GM10847 (cell line): Measurements from ENCODE around the gene ZNF708.
A peak's percentile ranks its signal among the peaks of the same experiment; 100 is the strongest.

Experiments used
- POLR2A ChIP-seq: IDR thresholded peaks from 2 replicates; pipeline ENCODE4 v1.6.1; 2011; ENCODE audit not compliant: insufficient read length; ENCODE audit errors: extremely low read depth

ZNF708 gene

DNA sequence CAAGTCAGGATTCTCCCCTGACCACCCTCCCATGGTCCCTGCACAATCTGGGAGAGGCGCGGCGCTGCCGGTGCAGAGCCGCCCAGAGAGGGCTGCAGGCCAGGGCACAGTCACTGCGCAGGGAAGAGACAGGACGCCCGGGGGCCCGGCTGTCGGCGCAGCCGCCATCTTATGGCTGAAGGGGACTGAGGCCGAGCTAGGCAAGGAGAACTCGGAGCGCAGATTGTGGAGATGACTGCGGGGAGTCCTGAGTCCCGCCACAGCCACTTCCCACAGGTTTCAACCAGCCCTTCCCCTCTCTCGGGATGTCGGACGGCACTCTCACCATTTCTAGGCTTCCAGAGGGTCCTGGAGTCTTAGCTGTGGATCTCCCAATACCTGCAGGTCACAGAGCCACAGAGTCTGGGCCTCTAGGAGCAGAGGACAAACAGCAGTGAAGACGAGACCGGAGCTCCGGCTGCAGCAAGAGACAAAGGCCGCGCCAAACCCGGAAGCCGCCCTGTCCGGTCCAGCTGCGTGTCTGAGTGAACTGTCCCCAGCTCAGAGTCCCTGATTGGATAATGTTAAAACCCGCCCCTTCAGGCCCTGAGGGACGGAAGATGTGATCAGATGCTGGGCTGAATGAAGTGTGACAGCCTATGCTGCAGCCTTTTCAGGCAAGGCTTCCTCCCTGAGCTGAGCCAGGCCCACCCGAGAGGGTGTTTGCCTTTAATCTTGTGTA lies at the start of gene ZNF708:
TSS of gene ZNF708 (minus strand) at position 526 of the 721 bp plus-strand sequence. CDS start at position 328, 198 bp downstream.
- peak; percentile 87 for TF ChIP-seq POLR2A

DNA sequence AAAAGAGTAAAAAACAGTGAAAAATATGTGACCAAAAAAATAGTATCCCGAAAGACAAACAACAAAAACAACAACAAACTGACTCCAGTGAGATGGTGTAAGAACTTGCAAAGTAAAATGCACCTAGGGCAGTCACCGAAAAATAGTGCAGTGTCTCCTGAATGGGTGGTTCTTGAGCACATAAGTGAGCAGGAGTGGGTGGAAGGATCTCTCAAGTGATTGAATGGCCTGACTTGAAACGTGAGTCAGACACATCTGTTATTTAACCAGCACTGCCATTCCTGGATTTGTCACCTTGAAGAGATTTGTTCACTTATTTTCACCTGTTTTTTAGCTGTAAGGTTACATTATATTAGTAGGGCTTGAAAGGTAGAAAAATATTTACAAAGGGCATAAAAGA lies 33.1 kb upstream of the ZNF708 start:
- TF ChIP-seq POLR2A: no peak

DNA sequence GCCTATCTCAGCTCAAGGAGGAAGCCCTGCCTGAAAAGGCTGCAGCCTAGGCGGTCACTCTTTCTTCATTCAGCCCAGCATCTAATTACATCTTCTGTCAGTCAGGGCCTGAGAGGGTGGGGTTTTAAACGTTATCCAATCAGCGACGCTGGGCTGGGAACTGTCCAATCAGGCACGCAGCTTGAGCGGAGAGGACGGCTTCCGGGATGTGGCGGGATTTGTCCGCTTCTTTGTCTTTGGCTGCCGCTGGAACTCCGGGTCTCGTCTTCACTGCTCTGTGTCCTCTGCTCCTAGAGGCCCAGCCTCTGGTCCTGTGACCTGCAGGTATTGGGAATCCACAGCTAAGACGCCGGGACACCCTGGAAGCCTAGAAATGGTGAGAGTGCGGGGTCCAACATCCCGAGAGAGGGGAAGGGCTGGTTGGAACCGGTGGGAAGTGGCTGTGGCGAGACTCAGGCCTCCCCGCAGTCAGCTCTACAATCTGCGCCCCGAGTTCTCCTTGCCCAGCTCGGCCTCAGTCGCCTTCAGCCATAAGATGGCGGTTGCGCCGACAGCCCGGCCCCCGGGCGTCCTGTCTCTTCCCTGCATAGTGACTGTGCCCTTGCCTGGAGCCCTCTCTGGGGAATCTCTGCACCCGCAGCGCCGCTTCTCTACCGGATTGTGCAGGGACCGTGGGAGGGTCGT lies 29.7 kb upstream of the ZNF708 start, which contains the start of gene ZNF738:
TSS of gene ZNF738 (plus strand) at position 233 of the 684 bp plus-strand sequence. CDS start at position 374, 141 bp downstream.
- TF ChIP-seq POLR2A: peak; percentile 40

DNA sequence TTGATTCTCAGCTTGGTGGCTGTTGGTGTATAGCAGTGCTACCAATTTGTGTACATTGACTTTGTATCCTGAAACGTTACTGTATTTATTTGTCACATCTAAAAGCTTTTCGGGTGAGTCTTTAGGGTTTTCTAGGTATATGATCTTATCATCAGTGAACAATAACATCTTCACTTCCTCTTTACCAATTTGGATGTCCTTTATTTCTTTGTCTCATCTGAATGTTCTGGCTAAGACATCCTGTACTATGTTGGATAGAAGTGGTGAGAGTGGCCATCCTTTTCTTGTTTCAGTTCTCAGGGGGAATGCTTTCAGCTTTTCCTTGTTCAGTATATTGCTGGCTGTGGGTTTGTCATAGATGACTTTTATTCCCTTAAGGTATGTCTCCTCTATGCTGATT lies 23.6 kb upstream of the ZNF708 start:
- TF ChIP-seq POLR2A: no peak

DNA sequence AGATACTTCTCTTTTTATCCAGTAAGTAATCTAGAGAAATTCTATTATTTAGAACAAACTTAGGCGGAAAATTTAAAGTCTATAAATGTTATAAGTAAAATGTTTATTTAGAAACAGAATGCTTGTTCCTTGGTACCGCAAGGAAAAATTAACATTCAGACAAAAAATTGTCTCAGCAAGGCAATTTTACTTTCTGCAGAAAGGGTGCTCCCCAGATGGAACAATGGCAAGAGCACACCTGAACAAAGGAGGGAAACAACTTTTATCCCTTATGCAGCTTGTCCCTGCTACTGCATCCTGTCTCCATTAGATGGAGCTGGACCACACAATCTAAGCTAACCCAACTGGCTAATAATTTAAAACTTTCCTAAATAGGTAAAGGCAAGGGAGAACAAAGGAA lies 6.5 kb upstream of the ZNF708 start:
- no peak for TF ChIP-seq POLR2A

DNA sequence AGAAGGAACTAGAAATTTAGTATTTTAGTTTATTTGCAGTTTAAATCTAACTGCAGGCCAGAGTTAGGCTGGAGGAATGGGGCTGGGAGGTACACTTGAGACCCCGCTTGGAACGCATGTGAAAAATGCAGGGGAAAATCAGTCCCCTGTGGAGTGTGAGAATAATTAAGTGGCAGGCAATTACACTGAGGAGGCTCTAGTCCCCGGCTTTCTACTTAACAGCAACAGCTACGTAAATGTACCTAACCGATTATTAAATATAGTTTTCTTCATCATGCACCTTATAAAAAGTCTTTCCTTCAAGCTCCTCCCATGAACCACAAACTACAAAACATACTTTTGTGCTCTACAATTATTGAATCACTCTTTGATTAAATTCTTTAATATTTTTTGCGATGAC lies 804 bp downstream of the ZNF708 start:
- TF ChIP-seq POLR2A: no peak

DNA sequence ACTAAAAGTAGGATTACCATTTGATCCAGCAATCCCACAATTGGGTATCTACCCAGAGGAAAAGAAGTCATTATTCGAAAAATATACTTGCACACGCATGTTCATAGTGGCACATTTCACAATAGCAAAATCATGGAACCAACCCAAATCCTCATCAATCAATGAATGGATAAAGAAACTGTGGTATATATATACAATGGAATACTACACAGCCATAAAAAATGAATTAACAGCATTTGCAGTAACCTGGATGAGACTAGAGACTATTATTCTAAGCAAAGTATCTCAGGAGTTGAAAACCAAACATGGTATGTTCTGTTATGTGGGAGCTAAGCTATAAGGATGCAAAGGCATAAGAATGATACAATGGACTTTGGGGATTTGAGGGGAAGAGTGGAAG lies 3.0 kb downstream of the ZNF708 start:
- TF ChIP-seq POLR2A: no peak

DNA sequence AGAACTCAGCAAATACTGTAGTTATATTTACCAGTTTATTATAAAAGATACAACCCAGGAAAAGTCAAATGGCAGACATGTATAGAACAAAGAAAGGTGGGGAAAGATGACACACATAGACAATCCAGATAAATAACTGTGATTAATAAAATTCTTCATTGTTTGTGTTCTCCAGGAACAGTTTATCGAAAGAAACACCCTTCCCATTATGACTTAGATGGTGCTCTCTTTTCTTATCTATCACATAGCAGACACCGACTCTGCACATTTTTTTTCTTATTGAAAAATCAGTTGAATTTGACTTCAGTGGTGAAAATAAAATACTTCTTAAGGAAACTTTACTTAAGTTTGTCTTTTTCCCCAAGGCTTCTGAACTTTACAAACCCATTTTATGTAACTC lies 6.2 kb downstream of the ZNF708 start:
- TF ChIP-seq POLR2A: no peak

DNA sequence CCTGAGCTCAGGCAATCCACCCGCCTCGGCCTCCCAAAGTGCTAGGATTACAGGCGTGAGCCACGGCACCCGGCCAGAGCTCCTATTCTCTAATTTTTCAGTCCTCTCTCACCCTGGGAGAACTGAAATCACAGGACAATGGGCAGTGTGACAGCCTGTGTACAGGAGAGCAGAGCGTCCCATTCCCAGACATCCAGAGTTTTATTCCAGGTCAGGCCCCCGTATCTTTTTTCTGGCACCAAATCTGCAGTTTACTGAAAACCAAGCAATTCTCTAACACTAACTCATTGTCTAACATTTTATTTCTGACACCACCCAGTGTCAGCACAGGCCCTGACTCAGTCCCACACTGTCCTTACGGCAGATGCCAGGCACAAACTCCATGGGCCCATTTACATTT lies 6.7 kb downstream of the ZNF708 start:
- TF ChIP-seq POLR2A: no peak

DNA sequence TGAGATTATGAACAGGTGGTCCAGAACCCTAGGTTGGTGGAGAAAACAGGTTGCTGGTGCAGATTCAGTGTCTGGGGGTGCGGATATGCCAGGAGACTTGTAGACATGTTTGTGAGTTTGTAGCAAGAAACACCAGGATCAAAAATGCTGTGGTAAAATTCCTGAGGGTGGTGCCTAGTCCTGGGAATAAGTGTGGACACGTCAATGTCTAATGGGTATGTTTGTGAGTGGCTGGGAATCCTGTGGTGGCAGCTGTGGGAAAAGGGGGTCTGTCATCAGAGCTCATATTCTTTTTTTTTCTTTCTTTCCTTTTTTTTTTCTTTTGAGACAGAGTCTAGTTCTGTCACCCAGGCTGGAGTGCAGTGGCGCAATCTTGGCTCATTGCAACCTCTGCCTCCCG lies 7.2 kb downstream of the ZNF708 start:
- TF ChIP-seq POLR2A: no peak

DNA sequence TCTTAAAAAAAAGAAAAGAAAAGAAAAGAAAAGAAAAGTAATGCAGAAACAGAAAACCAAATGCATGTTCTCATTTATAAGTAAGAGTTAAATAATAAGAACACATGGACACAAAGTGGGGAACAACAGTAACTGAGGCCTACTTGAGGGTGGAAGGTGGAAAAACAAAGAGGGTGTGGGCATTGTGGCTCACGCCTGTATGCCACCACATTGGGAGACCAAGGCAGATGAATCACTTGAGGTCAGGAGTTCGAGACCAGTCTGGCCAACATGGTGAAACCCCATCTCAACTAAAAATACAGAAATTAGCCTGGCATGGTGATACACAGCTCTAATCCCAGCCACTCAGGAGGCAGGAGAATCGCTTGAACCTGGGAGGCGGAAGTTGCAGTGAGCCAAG lies 8.1 kb downstream of the ZNF708 start:
- TF ChIP-seq POLR2A: no peak

DNA sequence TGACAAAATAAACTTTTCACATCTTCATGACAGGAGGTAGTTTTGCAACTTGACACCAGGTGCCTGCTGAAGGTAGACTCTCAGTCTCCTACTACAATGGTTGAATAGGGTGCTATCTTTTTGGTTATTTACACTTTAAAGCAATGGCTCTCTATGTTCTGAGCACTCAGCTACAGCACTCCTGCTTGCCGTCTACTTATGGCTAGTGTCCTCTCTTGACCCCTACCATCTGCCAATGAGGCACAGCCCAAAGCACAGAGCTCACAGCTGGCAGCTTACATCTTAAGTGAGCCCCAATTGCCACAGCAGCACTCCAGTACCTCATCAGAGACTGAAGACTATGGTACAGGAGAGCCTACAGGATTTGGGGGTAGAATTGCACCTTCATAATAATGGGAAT lies 11.4 kb downstream of the ZNF708 start:
- TF ChIP-seq POLR2A: no peak

DNA sequence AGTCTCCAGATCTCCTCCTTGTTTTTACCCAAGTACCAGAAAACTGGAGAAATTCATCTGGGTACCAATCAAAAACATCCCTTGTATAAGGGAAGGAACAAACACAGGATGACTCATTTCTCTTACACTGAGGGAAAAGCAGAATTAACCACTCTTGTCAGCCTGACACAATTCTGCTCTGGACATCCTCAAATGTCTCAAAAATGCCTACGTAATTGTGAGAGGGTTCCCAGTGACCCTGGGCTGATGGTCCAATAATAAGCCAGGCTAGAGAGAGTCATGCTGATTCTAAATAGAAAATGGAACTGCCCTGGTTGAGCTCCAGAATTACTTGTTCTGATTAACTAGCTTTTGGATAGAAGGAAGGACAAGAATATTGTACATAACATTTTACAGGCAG lies 14.5 kb downstream of the ZNF708 start:
- TF ChIP-seq POLR2A: no peak

DNA sequence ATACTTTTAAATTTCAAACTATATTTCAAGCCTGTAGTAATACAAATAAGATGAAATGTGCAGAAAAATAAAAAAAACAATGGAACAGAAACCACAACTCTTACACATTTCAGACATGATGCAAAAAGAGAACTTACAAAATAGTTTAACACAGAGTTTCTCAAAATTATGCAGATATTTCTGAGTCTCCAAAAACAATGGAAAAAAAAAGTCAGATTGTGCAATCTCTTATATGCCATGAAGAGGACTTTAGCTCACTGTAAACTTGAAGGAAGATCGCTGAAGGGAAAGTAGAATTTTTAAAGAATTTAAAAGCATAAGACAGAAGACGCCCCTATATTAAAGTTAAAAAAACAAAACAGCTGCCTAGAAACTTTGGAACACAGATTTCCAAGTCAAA lies 20.4 kb downstream of the ZNF708 start:
- TF ChIP-seq POLR2A: no peak

DNA sequence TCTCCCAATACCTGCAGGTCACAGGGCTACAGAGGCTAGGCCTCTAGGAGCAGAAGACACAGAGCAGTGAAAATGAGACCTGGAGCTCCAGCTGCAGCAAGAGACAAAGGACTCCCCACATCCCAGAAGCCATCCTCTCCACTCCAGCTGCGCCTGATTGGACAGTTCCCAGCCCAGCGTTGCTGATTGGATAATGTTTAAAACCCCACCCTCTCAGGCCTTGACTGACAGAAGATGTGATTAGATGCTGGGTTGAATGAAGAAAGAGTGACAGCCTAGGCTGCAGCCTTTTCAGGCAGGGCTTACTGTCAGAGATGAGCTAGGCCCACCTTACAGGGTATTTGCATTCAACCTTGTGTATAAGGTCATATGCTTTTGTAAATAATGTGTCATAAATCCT lies 59.4 kb downstream of the ZNF708 start:
- TF ChIP-seq POLR2A: no peak

DNA sequence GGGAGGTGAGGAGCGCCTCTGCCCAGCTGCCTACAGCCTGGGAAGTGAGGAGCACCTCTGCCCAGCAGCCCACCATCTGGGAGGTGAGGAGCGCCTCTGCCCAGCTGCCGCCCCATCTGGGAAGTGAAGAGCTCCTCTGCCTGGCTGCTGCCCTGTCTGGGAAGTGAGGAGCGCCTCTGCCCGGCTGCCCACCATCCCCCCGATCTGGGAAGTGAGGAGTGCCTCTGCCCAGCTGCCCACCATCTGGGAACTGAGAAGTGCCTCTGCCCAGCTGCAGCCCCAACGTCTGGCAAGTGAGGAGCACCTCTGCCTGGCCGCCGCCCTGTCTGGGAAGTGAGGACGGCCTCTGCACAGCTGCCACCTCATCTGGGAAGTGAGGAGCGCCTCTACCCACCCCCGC lies 64.3 kb downstream of the ZNF708 start:
- TF ChIP-seq POLR2A: no peak

DNA sequence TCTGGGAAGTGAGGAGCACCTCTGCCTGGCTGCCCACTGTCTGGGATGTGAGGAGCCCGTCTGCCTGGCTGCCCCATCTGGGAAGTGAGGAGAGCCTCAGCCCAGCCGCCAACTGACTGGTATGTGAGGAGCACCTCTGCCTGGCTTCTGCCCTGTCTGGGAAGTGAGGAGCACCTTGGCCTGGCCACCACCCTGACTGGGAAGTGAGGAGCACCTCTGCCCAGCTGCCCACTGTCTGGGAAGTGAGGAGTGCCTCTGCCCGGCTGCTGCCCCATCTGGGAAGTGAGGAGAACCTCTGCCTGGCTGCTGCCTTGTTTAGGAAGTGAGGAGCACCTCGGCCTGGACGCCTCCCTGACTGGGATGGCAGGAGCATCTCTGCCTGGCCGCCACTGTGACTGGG lies 64.8 kb downstream of the ZNF708 start:
- no peak for TF ChIP-seq POLR2A
